HCT116 (cell line): ENCODE measurements around the gene NPW. TPM values are rescaled to one million over a fixed set of nuclear protein-coding genes. Genes with fewer than 3 reads are reported as not detected.

Experiments
- ATAC-seq: fragments of 200-7000 bp; cut with Tn5 transposase; 2 replicates; pipeline ENCODE4 v1.9.1; 2020; ENCODE audit warnings: mild to moderate bottlenecking, moderate library complexity
- BruUV-seq: library from RNA; stranded (reverse); fragments of 400-500 nt; replicated peaks from 2 replicates; lab custom pipeline; 2021; lab: Mats Ljungman, UMichigan
- CTCF ChIA-PET: fragments of 300-600 bp; sonication (Branson Sonifier 250); formaldehyde crosslinking; loops from one replicate; lab custom pipeline; 2021; ENCODE audit warnings: antibody characterized with exemption; lab: Charles Lee
- POLR2A ChIA-PET: fragments of 300-600, 350-600 bp; sonication (Branson Sonifier 250); formaldehyde crosslinking; loops from one replicate; lab custom pipeline; 2021; ENCODE audit warnings: antibody characterized with exemption; lab: Charles Lee
- RAD21 ChIA-PET, 2 experiments: fragments of 300-600 bp; sonication (Branson Sonifier 250); formaldehyde crosslinking; loops; one replicate each; lab custom pipeline; 2023; ENCODE audit warnings: low total read pairs in 2 of 2; ENCODE audit not compliant: uncharacterized antibody in 2 of 2, unreplicated experiment in 2 of 2, low non-redundant PET in 1 of 2; lab: Charles Lee
- DNase-seq: peaks from one replicate; pipeline ENCODE4 v3.0.0-alpha.2; 2010; ENCODE audit warnings: low read depth, low spot score
- H2AFZ ChIP-seq: fragments of 200-600 bp; shearing (Covaris generic), sonication (generic); 2 replicates; pipeline ENCODE4 v1.6.1; 2017; ENCODE audit warnings: low read depth, mixed run types, mixed read lengths, antibody characterized with exemption, low read length; ENCODE audit not compliant: poor library complexity, severe bottlenecking
- H3K27ac ChIP-seq: 2 replicates; pipeline ENCODE4 v1.5.1; 2012; ENCODE audit warnings: low read depth, low read length
- H3K27me3 ChIP-seq: fragments of 200-600 bp; sonication (generic); 2 replicates; pipeline ENCODE4 v1.6.1; 2016; ENCODE audit warnings: mixed run types, low read length, mixed read lengths; ENCODE audit not compliant: insufficient read depth
- H3K36me3 ChIP-seq, 2 experiments: fragments of 200-500 bp in 1 of 2; fragments of 200-600 bp in 1 of 2; sonication (Bioruptor generic) in 1 of 2; sonication (generic) in 1 of 2; 2 replicates each; pipeline versions ENCODE4 v1.5.1 to v1.6.1; 2014 to 2016; ENCODE audit warnings: low read length in 2 of 2, inconsistent platforms in 1 of 2, mixed read lengths in 1 of 2, mixed run types in 1 of 2; ENCODE audit not compliant: insufficient read depth in 2 of 2, control insufficient read depth in 1 of 2
- H3K4me1 ChIP-seq, 2 experiments: fragments of 200-600 bp in 1 of 2; sonication (generic) in 1 of 2; 2 replicates each; pipeline versions ENCODE4 v1.5.1 to v1.6.1; 2012 to 2017; ENCODE audit warnings: low read length in 2 of 2, inconsistent platforms in 1 of 2, mild to moderate bottlenecking in 1 of 2, mixed read lengths in 1 of 2, mixed run types in 1 of 2, moderate library complexity in 1 of 2; ENCODE audit not compliant: insufficient read depth in 2 of 2, control insufficient read depth in 1 of 2
- H3K4me2 ChIP-seq: fragments of 200-600 bp; sonication (generic); 2 replicates; pipeline ENCODE4 v1.6.1; 2017; ENCODE audit warnings: mixed run types, low read length, mixed read lengths
- H3K4me3 ChIP-seq, 2 experiments: fragments of 200-600 bp in 1 of 2; sonication (generic) in 1 of 2; replicated peaks in 1 of 2; 2 replicates each; pipeline ENCODE4 v1.5.1; 2011 to 2016; ENCODE audit warnings: low read length in 2 of 2, control low read depth in 1 of 2, low read depth in 1 of 2, mild to moderate bottlenecking in 1 of 2, mixed read lengths in 1 of 2, mixed run types in 1 of 2
- H3K79me2 ChIP-seq: fragments of 200-600 bp; sonication (generic); 2 replicates; pipeline ENCODE4 v1.6.1; 2017; ENCODE audit warnings: mild to moderate bottlenecking, mixed run types, low read length, moderate library complexity, mixed read lengths; ENCODE audit not compliant: insufficient read depth
- H3K9ac ChIP-seq: fragments of 200-600 bp; sonication (generic); 2 replicates; pipeline ENCODE4 v1.6.1; 2016; ENCODE audit warnings: low read length, mixed read lengths
- H3K9me2 ChIP-seq: fragments of 200-600 bp; sonication (generic), shearing (Covaris generic); 2 replicates; pipeline ENCODE4 v1.6.1; 2017; ENCODE audit warnings: mixed run types, mild to moderate bottlenecking, moderate library complexity; ENCODE audit not compliant: insufficient read depth
- H3K9me3 ChIP-seq, 2 experiments: fragments of 200-500 bp in 1 of 2; fragments of 200-600 bp in 1 of 2; sonication (Bioruptor generic) in 1 of 2; sonication (generic) in 1 of 2; 2 replicates each; pipeline ENCODE4 v1.6.1; 2014 to 2017; ENCODE audit warnings: low read length in 2 of 2, mixed read lengths in 2 of 2, inconsistent platforms in 1 of 2, low read depth in 1 of 2, mild to moderate bottlenecking in 1 of 2, mixed run types in 1 of 2, moderate library complexity in 1 of 2; ENCODE audit not compliant: control insufficient read depth in 1 of 2, insufficient read depth in 1 of 2
- H4K20me1 ChIP-seq: fragments of 200-600 bp; sonication (generic), shearing (Covaris generic); 2 replicates; pipeline ENCODE4 v1.6.1; 2017; ENCODE audit warnings: mixed run types, mild to moderate bottlenecking, moderate library complexity; ENCODE audit not compliant: insufficient read depth
- CBX3 ChIP-seq: IDR thresholded peaks from 2 replicates; pipeline ENCODE4 v1.6.1; 2012; ENCODE audit warnings: low read depth
- EGR1 ChIP-seq: IDR thresholded peaks from 2 replicates; pipeline ENCODE4 v1.6.1; 2012; ENCODE audit warnings: low read depth
- POLR2A ChIP-seq: IDR thresholded peaks from 2 replicates; pipeline ENCODE4 v1.7.0; 2011; ENCODE audit warnings: borderline replicate concordance; ENCODE audit not compliant: insufficient read depth, insufficient read length; ENCODE audit errors: extremely low read depth
- SRF ChIP-seq: IDR thresholded peaks from 2 replicates; pipeline ENCODE4 v1.6.1; 2012; ENCODE audit warnings: low read depth
- TCF7L2 ChIP-seq: IDR thresholded peaks from 2 replicates; pipeline ENCODE4 v1.7.0; 2011; ENCODE audit warnings: borderline replicate concordance, inconsistent platforms; ENCODE audit not compliant: insufficient read depth, insufficient read length; ENCODE audit errors: extremely low read depth
- ZNF274 ChIP-seq: fragments of 200-500 bp; sonication (Bioruptor generic); IDR thresholded peaks from 2 replicates; pipeline ENCODE4 v1.6.1; 2014; ENCODE audit warnings: mild to moderate bottlenecking, low read depth, low read length, inconsistent platforms
- intact Hi-C: fragments of 100-400 bp; cut with micrococcal nuclease; formaldehyde crosslinking; loops from 2 replicates; pipeline ENCODE4 v1.10.0; 2022
- total RNA-seq: library from RNA; stranded (reverse); gene quantifications from one replicate; pipeline ENCODE4 v1.2.1, GENCODE V29; 2021; ENCODE audit not compliant: unreplicated experiment
- TF ChIP-seq, protein P1 (sequence below), 3 experiments: fragments of 200-600 bp in 1 of 3; sonication (generic) in 1 of 3; IDR thresholded peaks in 2 of 3; conservative IDR thresholded peaks in 1 of 3; 2 replicates each; pipeline ENCODE4 v1.5.1; 2012 to 2017; ENCODE audit warnings: low read depth in 2 of 3, low read length in 2 of 3, antibody characterized with exemption in 1 of 3, borderline replicate concordance in 1 of 3, control low read depth in 1 of 3, mild to moderate bottlenecking in 1 of 3, mixed read lengths in 1 of 3, mixed run types in 1 of 3, moderate library complexity in 1 of 3; ENCODE audit not compliant: insufficient read depth in 1 of 3
- TF ChIP-seq, protein P2 (sequence below): IDR thresholded peaks from 2 replicates; pipeline ENCODE4 v1.6.1; 2012; ENCODE audit warnings: low read depth
- TF ChIP-seq, protein P3 (sequence below): IDR thresholded peaks from 2 replicates; pipeline ENCODE4 v1.6.1; 2012

The NPW gene
- total RNA-seq, 1 experiment from 2014 or later: 226 TPM

DNA sequence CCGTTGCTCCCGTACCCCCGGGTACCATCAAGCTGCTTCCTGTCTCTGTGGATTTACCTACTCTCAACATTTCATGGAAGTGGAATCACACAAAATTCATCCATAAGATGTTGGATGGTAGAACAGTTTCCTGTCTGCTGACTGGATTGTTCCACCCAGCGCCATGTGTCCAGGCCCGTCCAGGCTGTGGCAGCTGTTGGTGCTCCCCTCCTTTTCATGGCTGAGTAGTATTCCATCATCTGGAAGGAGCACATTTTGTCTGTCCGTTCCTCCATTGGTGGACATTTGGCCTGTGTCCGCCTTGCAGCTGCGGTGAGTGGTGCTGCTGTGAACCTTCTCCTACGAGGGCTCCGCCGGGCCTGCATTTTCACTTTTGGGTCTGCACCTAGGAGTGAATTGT is 46.6 kb downstream of the NPW start:
- H3K79me2 ChIP-seq: no peaks in the 10 kb centered on the region
- ChIA-PET CTCF (no interaction called here), RAD21 (no interaction called here), POLR2A (no interaction called here)
- H3K27ac ChIP-seq: no peak overlapping the region
- ATAC-seq: no peak
- no peak for DNase-seq
- H2AFZ ChIP-seq: no peak overlapping the region
- H3K9me3 ChIP-seq: no peaks in the 10 kb centered on the region
- BruUV-seq: no TSS peak
- no peaks in the 10 kb centered on the region for H3K4me1 ChIP-seq
- H4K20me1 ChIP-seq: no peaks in the 10 kb centered on the region
- H3K27me3 ChIP-seq: no peaks in the 10 kb centered on the region
- no peaks in the 10 kb centered on the region for H3K9me2 ChIP-seq
- intact Hi-C loops: no loop called here
- TF ChIP-seq, protein P1, sequence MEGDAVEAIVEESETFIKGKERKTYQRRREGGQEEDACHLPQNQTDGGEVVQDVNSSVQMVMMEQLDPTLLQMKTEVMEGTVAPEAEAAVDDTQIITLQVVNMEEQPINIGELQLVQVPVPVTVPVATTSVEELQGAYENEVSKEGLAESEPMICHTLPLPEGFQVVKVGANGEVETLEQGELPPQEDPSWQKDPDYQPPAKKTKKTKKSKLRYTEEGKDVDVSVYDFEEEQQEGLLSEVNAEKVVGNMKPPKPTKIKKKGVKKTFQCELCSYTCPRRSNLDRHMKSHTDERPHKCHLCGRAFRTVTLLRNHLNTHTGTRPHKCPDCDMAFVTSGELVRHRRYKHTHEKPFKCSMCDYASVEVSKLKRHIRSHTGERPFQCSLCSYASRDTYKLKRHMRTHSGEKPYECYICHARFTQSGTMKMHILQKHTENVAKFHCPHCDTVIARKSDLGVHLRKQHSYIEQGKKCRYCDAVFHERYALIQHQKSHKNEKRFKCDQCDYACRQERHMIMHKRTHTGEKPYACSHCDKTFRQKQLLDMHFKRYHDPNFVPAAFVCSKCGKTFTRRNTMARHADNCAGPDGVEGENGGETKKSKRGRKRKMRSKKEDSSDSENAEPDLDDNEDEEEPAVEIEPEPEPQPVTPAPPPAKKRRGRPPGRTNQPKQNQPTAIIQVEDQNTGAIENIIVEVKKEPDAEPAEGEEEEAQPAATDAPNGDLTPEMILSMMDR (IDR thresholded peaks at IDR 0.05 in 2 of 3, conservative IDR thresholded peaks at IDR 0.05 in 1 of 3; ENCODE audit: borderline replicate concordance in 1 of 3, insufficient read depth in 1 of 3, low read depth in 2 of 3, low read length in 2 of 3): no peak
- TF ChIP-seq EGR1 (no peak), POLR2A (no peak), CBX3 (no peak), SRF (no peak), ZNF274 (no peak), TCF7L2 (no peak)
- TF ChIP-seq, protein P2, sequence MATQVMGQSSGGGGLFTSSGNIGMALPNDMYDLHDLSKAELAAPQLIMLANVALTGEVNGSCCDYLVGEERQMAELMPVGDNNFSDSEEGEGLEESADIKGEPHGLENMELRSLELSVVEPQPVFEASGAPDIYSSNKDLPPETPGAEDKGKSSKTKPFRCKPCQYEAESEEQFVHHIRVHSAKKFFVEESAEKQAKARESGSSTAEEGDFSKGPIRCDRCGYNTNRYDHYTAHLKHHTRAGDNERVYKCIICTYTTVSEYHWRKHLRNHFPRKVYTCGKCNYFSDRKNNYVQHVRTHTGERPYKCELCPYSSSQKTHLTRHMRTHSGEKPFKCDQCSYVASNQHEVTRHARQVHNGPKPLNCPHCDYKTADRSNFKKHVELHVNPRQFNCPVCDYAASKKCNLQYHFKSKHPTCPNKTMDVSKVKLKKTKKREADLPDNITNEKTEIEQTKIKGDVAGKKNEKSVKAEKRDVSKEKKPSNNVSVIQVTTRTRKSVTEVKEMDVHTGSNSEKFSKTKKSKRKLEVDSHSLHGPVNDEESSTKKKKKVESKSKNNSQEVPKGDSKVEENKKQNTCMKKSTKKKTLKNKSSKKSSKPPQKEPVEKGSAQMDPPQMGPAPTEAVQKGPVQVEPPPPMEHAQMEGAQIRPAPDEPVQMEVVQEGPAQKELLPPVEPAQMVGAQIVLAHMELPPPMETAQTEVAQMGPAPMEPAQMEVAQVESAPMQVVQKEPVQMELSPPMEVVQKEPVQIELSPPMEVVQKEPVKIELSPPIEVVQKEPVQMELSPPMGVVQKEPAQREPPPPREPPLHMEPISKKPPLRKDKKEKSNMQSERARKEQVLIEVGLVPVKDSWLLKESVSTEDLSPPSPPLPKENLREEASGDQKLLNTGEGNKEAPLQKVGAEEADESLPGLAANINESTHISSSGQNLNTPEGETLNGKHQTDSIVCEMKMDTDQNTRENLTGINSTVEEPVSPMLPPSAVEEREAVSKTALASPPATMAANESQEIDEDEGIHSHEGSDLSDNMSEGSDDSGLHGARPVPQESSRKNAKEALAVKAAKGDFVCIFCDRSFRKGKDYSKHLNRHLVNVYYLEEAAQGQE: no peak
- TF ChIP-seq, protein P3, sequence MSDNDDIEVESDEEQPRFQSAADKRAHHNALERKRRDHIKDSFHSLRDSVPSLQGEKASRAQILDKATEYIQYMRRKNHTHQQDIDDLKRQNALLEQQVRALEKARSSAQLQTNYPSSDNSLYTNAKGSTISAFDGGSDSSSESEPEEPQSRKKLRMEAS: no peak
- TF ChIP-seq, all 23 proteins: peak for 0
- Histone ChIP-seq H3K4me3 (no peak overlapping the region), H3K36me3 (peaks cover 5 to 7% of the 10 kb centered on the region in 2 experiments; a peak in 3 of 4 replicates), H3K4me2 (no peak overlapping the region), H3K9ac (no peak overlapping the region)

Other genes starting within 250 kb of the NPW start
- gene NME3, start 248.2 kb upstream of the NPW start, total RNA-seq: 103 TPM
- 36.3 TPM for gene EME2, start 247.0 kb upstream of the NPW start, total RNA-seq
- gene MRPS34, start 246.7 kb upstream of the NPW start, total RNA-seq: 200 TPM
- gene SPSB3, start 237.2 kb upstream of the NPW start, total RNA-seq: 31.6 TPM
- 103 TPM for gene NUBP2, start 236.8 kb upstream of the NPW start, total RNA-seq
- gene IGFALS, start 226.1 kb upstream of the NPW start, total RNA-seq: 0.10 TPM
- 39.1 TPM for gene HAGH, start 193.0 kb upstream of the NPW start, total RNA-seq
- gene FAHD1, start 192.6 kb upstream of the NPW start, total RNA-seq: 25.8 TPM
- 0.59 TPM for gene MEIOB, start 147.6 kb upstream of the NPW start, total RNA-seq
- not detected for gene HS3ST6, start 101.4 kb upstream of the NPW start, total RNA-seq
- gene MSRB1, start 76.6 kb upstream of the NPW start, total RNA-seq: 18.3 TPM
- gene RPL3L, start 65.1 kb upstream of the NPW start, total RNA-seq: 0.93 TPM
- gene NDUFB10, start 60.2 kb upstream of the NPW start, total RNA-seq: 273 TPM
- 6,265 TPM for gene RPS2, start 55.0 kb upstream of the NPW start, total RNA-seq
- gene RNF151, start 52.9 kb upstream of the NPW start, total RNA-seq: 0.30 TPM
- gene TBL3, start 47.7 kb upstream of the NPW start, total RNA-seq: 68.9 TPM
- 10.0 TPM for gene NOXO1, start 38.3 kb upstream of the NPW start, total RNA-seq
- 47.3 TPM for gene GFER, start 35.6 kb upstream of the NPW start, total RNA-seq
- gene SYNGR3, start 29.8 kb upstream of the NPW start, total RNA-seq: 11.5 TPM
- 57.4 TPM for gene ZNF598, start 10.0 kb upstream of the NPW start, total RNA-seq
- 58.4 TPM for gene NHERF2, start 7.1 kb downstream of the NPW start, total RNA-seq
- gene NTHL1, start 28.0 kb downstream of the NPW start, total RNA-seq: 40.1 TPM
- gene TSC2, start 28.2 kb downstream of the NPW start, total RNA-seq: 74.1 TPM
- 137 TPM for gene PKD1, start 116.1 kb downstream of the NPW start, total RNA-seq
- gene RAB26, start 128.8 kb downstream of the NPW start, total RNA-seq: 44.9 TPM
- 160 TPM for gene TRAF7, start 136.0 kb downstream of the NPW start, total RNA-seq
- 5.9 TPM for gene CASKIN1, start 176.8 kb downstream of the NPW start, total RNA-seq
- 58.7 TPM for gene MLST8, start 185.7 kb downstream of the NPW start, total RNA-seq
- 9.8 TPM for gene BRICD5, start 191.1 kb downstream of the NPW start, total RNA-seq
- 32.6 TPM for gene PGP, start 195.1 kb downstream of the NPW start, total RNA-seq
- 40.7 TPM for gene E4F1, start 203.8 kb downstream of the NPW start, total RNA-seq
- gene DNASE1L2, start 216.7 kb downstream of the NPW start, total RNA-seq: 1.9 TPM
- gene ECI1, start 231.8 kb downstream of the NPW start, total RNA-seq: 140 TPM
- gene RNPS1, start 248.3 kb downstream of the NPW start, total RNA-seq: 257 TPM